Measurements from ENCODE around the gene MEIKIN. TPM values are rescaled to one million over a fixed set of nuclear protein-coding genes. Genes with fewer than 3 reads are reported as not detected.
"Not testable (repeated sequence)": the region's sequence is repeated elsewhere in the genome, so short reads cannot be mapped to it uniquely, and the experiment has no call there.

Gene MEIKIN
- polyA plus RNA-seq, 1 donor from 2014 or later: not detected

GRCh38 chr5:131877873-131878272 lies 67.6 kb downstream of the MEIKIN start:
- no peak overlapping the region for H3K4me2 ChIP-seq (ENCODE audit: low read length)
- no peaks in the 10 kb centered on the region for H4K20me1 ChIP-seq (ENCODE audit: insufficient read depth)
- H2AFZ ChIP-seq (ENCODE audit: low read depth, low read length): no peak overlapping the region
- H3K4me3 ChIP-seq (ENCODE audit: low read length): no peak overlapping the region
- H3K79me2 ChIP-seq (replicated peaks; ENCODE audit: insufficient read depth, low read length): no peaks in the 10 kb centered on the region
- H3K9me3 ChIP-seq (ENCODE audit: low read length): no peaks in the 10 kb centered on the region
- no peaks in the 10 kb centered on the region for H3K36me3 ChIP-seq (ENCODE audit: insufficient read depth, low read length)
- H3F3A ChIP-seq (ENCODE audit: insufficient read depth, low read length, poor library complexity, severe bottlenecking): no peaks in the 10 kb centered on the region
- no peak overlapping the region for H3K27ac ChIP-seq (ENCODE audit: low read length)
- no peak overlapping the region for H3K9ac ChIP-seq (ENCODE audit: low read length)
- TF ChIP-seq CTCF (IDR thresholded peaks at IDR 0.05; ENCODE audit: poor library complexity, severe bottlenecking) (no peak), POLR2AphosphoS5 (IDR thresholded peaks at IDR 0.05) (no peak), SMC3 (conservative IDR thresholded peaks at IDR 0.05; ENCODE audit: poor library complexity) (no peak), REST (IDR thresholded peaks at IDR 0.05; ENCODE audit: borderline replicate concordance) (no peak), MXI1 (conservative IDR thresholded peaks at IDR 0.05; ENCODE audit: poor library complexity, severe bottlenecking) (no peak), EP300 (conservative IDR thresholded peaks at IDR 0.05; ENCODE audit: poor library complexity, severe bottlenecking) (no peak), RAD21 (conservative IDR thresholded peaks at IDR 0.05) (no peak), TAF1 (IDR thresholded peaks at IDR 0.05; ENCODE audit: low read depth) (no peak), EZH2 (IDR thresholded peaks at IDR 0.05; ENCODE audit: borderline replicate concordance, insufficient read depth, low read length, poor library complexity, severe bottlenecking) (no peak)
- no peaks in the 10 kb centered on the region for H3K27me3 ChIP-seq (ENCODE audit: insufficient read depth, low read depth, low read length)
- no peaks in the 10 kb centered on the region for H3K9me2 ChIP-seq (ENCODE audit: insufficient read depth, low read length)

DNA sequence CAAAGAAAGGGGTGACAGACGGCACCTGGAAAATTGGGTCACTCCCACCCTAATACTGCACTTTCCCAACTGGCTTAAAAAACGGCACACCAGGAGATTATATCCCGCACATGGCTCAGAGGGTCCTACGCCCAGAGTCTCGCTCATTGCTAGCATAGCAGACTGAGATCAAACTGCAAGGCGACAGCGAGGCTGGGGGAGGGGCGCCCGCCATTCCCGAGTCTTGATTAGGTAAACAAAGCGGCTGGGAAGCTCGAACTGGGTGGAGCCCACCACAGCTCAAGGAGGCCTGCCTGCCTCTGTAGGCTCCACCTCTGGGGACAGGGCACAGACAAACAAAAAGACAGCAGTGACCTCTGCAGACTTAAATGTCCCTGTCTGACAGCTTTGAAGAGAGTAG lies 74.2 kb downstream of the MEIKIN start:
- not testable (repeated sequence) for H3F3A ChIP-seq (ENCODE audit: insufficient read depth, low read length, poor library complexity, severe bottlenecking); H3K9me3 ChIP-seq (ENCODE audit: low read length); H3K27ac ChIP-seq (ENCODE audit: low read length); H2AFZ ChIP-seq (ENCODE audit: low read depth, low read length); H3K27me3 ChIP-seq (ENCODE audit: insufficient read depth, low read depth, low read length); H3K9ac ChIP-seq (ENCODE audit: low read length); H3K9me2 ChIP-seq (ENCODE audit: insufficient read depth, low read length); H4K20me1 ChIP-seq (ENCODE audit: insufficient read depth); H3K36me3 ChIP-seq (ENCODE audit: insufficient read depth, low read length); H3K4me2 ChIP-seq (ENCODE audit: low read length); H3K4me3 ChIP-seq (ENCODE audit: low read length); H3K79me2 ChIP-seq (replicated peaks; ENCODE audit: insufficient read depth, low read length)

DNA sequence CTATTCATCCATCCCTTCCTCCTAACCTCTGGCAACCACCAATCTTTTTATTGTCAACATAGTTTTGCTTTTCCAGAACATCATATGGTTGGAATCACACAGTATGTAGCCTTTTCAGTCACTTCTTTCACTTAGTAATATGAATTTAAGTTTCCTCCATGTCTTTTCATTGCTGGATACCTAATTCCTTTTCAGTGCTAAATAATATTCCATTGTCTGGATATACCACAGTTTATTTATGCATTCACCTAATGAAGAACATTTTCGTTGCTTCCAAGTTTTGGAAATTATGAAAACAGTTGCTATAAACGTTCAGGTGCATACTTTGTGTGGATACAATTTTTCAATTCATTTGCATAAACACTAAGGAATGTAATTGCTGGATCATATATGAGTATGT lies 77.9 kb downstream of the MEIKIN start:
- peaks cover 11% of the 10 kb centered on the region for H3K9me3 ChIP-seq (ENCODE audit: low read length)
- no peak overlapping the region for H3K4me2 ChIP-seq (ENCODE audit: low read length)
- no peak overlapping the region for H3K9ac ChIP-seq (ENCODE audit: low read length)
- no peaks in the 10 kb centered on the region for H3K9me2 ChIP-seq (ENCODE audit: insufficient read depth, low read length)
- H3F3A ChIP-seq (ENCODE audit: insufficient read depth, low read length, poor library complexity, severe bottlenecking): no peaks in the 10 kb centered on the region
- H3K79me2 ChIP-seq (replicated peaks; ENCODE audit: insufficient read depth, low read length): no peaks in the 10 kb centered on the region
- no peaks in the 10 kb centered on the region for H4K20me1 ChIP-seq (ENCODE audit: insufficient read depth)
- H3K27me3 ChIP-seq (ENCODE audit: insufficient read depth, low read depth, low read length): no peaks in the 10 kb centered on the region
- H3K4me3 ChIP-seq (ENCODE audit: low read length): no peak overlapping the region
- H2AFZ ChIP-seq (ENCODE audit: low read depth, low read length): no peak overlapping the region
- no peak overlapping the region for H3K27ac ChIP-seq (ENCODE audit: low read length)
- H3K36me3 ChIP-seq (ENCODE audit: insufficient read depth, low read length): no peaks in the 10 kb centered on the region
- TF ChIP-seq POLR2AphosphoS5 (IDR thresholded peaks at IDR 0.05) (no peak), SMC3 (conservative IDR thresholded peaks at IDR 0.05; ENCODE audit: poor library complexity) (no peak), TAF1 (IDR thresholded peaks at IDR 0.05; ENCODE audit: low read depth) (no peak), EP300 (conservative IDR thresholded peaks at IDR 0.05; ENCODE audit: poor library complexity, severe bottlenecking) (no peak), CTCF (IDR thresholded peaks at IDR 0.05; ENCODE audit: poor library complexity, severe bottlenecking) (no peak), MXI1 (conservative IDR thresholded peaks at IDR 0.05; ENCODE audit: poor library complexity, severe bottlenecking) (no peak), REST (IDR thresholded peaks at IDR 0.05; ENCODE audit: borderline replicate concordance) (no peak)

All from neural cell (in vitro differentiated cells).